GM19467 (cell line): ENCODE measurements around the gene LCK.
A peak's percentile ranks its signal among the peaks of the same experiment; 100 is the strongest.

Experiments used
- ATAC-seq: cut with Tn5 transposase; IDR thresholded peaks from one replicate; pipeline ENCODE4 v1.9.1; 2021; ENCODE audit warnings: mild to moderate bottlenecking, moderate library complexity; ENCODE audit not compliant: unreplicated experiment

LCK gene

DNA sequence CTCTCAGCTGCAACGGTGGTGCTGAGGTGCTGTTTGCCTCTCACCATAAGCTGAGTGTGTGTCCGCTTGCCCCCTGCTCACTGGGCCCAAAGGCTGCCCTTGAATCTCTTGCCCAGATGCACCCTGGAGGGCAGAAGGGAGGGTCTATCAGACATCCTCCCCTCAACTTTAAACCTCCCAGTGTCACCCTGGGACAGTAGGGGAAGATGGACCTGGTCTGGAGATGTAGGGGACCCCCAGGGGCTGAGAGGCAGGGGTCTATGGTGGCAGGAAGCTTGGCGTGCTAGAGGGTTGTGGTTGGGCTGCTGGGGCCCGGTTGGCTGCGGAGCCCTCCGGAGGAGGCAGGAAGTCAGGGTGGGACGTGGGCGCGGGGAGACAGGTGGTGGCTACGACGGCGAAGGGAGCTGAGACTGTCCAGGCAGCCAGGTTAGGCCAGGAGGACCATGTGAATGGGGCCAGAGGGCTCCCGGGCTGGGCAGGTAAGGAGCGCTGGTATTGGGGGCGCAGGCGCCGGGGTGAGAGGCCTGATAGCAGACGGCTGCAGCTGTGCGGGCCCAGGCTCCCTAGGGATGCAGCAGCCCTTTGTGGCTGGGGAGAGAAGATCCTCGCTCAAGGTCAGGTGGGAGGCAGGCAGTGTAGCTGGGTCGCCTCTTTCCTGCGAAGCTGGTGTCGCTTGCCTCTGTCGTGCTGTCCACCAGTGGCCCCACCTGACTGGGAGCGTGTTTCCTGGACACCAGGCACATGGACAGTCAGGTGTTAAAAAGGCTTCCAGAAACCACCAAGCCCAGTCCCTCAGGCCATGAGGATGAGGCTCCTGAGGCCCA, at the start of gene LCK:
Gene LCK, plus strand, starts transcription at position 373 of the 824 bp plus-strand sequence. CDS start 23,065 bp downstream, outside the sequence.
- ATAC-seq = peak; percentile 28

DNA sequence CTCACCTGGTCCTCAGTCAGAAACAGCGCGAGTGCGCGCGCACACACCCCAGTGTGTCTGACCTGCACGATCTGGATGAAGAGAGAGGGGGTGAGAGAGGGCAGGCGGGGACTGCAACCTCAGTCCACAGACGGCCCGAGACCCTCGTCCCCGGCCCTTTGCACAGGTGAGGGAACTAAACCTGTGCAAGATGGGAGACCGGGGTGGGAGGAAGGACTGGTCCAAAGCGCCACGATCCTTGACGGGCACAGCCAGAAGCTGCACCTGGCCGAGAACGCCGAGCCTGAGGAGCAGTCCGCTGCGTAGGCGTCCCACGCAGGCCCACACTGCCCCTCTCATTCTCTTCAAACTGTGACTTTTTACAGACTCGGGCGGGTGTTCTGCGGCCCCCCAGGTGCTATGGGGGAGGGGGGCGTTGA, 46.1 kb upstream of the LCK start:
- ATAC-seq = no peak

DNA sequence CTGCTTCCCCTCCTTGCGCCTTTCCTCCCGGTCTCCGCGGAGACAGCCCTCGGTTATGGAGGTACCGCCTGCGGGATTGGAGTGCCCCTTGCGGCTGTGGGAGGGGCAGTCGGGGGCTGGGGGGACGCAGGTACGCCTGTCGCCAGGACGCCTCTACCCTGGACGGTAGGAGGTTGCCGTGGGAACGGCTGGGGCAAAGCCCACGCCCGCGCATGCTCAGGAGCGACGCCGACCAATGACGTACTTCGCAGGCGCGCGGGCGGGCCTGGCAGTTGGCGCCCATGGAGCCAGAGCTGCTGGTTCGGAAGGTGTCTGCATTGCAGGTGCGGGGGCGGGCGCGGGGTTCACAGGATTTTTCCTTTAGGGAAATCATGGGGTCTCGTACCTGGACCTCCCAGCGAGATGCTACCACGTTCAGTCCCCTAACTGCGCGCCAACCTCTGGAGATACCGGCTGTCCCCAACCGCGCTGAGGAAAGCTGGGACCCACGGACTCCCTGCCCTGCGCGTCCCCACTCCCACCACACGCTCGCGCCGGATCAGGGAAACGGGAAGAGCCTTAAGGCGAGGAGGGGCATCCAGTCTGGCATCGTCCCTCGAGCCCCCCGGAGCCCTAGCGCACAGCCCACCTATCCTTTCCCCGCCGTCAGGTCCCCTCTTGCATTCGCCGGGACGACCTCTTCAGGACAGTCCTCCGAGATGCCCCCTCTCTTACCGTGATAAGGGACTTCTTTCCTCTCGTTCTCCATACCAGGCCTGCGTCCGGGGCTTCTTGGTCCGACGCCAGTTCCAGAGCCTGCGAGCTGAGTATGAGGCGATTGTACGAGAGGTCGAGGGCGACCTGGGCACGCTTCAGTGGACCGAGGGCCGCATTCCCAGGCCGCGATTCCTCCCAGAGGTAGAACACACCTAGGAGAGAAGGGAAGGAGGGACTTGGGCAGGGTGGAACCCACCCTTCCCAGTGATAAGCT, 45.4 kb upstream of the LCK start, which contains the start of gene IQCC:
Gene IQCC, plus strand, starts transcription at position 271 of the 970 bp plus-strand sequence. Its CDS starts 11 bp downstream, at position 282.
- no peak for ATAC-seq

DNA sequence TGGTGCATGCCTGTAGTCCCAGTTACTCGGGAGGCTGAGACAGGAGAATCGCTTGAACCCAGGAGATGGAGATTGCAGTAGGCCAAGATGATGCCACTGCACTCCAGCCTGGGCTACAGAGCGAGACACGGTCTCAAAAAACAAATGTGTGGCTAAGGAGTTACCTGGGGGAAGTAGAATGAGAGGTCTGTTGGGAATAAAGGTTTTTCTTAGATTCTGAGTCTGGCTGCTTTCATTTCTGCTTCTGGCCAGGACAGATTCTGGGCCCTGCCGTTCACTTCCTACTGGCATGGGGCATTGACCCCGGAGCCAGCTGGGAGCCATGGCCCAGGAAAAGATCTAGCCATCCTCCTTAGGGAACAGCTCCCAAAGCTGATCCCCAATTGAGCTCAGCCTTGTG, 42.6 kb upstream of the LCK start:
- no peak for ATAC-seq

DNA sequence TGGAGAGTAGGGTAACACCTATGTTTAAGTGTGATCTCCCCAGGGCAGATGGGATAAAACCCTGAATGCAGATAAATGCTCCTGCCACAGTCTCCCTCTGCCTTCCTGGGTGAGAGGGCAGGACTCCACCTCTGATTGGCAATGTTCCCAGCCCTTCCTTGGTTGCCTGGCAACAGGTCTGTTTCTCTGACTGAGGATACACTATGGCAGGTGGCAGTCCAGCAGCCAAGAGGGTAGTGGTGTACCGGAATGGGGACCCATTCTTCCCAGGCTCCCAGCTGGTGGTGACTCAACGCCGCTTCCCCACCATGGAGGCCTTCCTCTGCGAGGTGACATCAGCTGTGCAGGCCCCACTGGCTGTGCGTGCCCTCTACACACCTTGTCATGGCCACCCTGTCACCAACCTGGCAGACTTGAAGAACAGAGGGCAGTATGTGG, 42.2 kb upstream of the LCK start, which contains the start of gene DCDC2B:
Gene DCDC2B, plus strand, starts transcription at position 199 of the 438 bp plus-strand sequence. Its CDS starts 5 bp downstream, at position 204.
- no peak for ATAC-seq

DNA sequence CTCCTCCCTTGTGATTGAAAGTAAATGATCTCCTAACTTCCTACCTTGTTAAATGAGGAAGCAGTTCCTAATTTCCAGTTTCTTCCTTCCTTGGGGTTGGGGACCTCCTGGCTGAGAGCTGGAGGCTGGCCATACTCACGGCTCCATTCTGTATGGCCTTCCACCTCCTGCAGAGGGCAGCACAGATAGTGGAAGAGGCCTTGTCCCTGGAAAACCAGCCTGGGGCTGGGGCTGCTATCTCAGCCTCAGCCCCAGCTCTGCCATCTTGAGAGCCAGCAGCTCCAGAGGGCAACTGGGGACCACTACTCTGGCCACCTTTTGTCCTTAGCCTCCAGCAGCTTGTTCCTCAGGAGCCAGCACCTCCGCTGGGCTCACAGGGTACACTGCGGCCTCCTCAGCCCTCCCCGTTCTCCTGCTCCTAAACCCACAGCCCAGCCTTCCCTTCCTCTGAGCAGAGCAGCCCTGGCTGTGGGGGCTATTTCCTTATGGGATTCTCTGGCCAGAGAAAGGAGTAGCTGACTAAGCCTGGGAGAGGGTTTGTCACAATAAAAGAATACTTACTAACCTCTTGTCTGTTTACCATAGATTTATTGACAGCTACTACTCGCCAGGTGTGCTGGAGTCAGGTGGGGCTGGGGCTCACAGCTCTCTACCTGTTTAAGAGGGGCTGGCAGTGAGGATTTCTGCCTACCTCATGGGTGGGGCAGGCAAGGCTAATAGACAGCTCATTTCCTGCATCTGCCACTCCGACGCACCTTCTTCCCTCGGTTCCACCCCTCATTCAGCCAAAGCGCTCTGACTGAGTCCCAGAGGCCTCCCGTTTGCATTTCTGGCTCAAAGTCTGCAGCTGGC, 35.2 kb upstream of the LCK start:
- no peak for ATAC-seq

DNA sequence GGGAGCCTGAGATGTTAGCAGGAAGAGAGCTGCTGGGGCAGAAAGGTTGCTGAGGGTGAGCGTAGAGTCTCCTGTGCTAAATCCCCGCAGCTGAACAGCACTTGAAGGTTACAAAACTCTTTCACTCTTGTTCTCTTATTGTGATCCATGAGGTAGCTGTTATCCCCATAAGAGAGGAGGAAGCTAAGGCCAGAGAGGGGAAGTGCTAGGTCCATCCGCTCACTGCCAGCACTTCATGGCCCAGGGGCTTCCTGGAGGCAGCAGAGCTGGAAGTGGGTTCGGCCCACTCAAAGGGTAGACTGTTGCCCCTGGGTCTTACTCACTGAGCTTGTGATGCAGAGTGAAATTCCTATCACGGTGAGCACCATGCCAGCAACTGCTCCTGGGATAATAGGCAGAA, 34.5 kb upstream of the LCK start:
- no peak for ATAC-seq

DNA sequence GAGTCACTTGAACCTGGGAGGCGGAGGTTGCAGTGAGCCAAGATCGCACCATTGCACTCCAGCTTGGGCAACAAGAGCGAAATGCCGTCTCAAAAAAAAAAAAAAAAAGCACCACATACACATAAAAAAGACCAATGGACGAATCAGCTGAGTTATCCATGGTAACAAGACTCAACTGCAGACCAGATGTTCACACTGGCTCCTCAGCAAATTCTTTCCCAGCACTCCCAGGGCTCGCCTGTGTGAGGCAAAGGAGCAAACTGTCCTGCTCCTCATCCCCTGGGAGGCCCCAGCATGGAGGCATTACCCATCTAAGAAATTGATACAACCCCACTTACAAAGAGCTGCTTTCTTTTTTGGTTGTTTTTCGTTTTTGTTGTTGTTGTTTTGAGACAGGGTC, 32.0 kb upstream of the LCK start:
- no peak for ATAC-seq

DNA sequence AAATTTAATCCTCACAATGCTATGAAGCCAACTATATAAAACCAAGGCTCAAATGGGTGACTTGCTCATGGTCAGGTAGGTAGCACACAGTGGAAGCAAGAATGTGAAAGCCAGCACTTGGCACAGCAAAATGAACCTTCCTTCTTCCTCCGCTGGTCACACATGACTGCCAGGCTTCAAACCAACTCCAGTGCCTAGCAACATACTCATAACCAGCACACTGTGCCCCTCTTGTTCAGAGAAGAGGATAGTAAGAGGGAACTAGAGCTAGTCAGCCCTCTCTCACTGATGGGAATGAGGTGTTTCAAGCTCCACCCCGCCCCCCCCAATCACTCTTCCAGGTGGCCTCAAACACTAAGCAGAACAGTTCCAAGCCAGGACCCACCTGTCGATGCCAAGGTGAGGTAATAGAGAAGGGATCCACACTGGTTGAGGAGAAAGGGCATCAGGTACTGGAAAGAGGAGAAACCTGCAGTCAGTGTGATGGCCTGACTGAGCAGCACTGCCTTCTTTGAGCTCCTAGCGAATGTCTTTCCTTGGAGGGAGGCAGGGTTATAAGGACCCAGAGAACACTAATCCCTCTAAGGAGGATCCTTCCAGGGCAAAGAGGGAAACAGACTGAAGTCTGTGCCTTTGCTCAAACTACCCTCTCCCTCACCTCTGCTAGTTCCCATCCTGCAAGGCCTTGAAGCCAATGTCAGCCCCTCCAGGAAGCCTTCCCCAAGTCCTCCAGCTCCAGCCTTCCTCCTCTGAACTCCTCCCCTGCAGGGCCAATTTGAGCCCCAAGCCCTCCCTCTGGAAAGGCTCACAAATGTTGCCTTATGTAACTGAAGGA, 30.1 kb upstream of the LCK start:
- ATAC-seq = no peak

DNA sequence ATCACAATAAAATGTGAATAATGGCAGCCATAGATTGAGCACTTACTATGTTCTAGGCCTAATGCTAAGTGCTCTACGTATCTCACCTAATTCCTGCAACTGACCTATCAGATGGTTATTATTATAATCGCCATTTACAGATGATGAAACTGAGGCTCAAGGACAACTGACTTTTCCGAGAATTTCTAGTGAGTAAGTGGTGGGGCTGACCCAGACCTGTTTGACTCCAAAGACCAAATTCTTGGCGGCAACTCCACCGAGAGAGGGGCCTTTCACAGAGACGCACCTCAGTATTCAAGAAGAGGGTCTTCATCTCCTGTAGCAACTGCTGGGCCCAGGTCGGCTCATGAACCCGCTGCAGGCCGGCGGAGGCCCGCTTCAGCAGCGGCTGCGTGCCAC, 29.5 kb upstream of the LCK start:
- no peak for ATAC-seq

DNA sequence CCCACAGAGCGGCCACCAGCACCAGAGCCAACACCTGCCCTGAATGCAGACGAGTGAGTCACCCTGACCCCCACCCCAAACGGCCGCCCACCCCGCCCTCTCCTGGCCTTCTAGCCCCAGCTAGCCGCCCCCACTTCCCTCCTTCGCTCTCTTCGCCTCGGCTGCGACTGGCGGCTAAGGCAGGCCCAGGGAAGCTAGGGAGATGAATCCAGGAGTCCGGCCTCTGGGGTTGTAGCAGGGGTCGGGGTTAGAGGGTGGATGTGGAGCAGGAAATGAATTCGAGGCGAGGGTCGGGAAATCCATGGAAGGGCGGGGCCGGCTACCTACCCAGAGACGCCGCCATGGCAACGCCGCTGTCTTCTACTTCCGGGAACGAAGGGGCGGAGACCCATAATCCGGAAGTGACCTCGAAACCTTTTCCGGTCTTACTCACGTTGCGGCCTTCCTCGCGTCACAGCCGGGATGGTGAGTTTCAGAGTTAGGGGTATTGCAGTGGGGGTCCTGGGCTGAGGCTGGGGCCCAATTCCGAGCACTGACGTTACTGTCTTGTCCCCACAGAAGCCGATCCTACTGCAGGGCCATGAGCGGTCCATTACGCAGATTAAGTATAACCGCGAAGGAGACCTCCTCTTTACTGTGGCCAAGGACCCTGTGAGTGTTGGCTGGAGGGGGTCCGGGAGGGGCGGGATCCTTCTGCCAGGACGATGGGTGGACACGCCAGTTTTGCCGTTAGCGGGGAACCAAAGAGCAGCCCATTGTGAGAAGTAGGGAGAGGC, 28.9 kb upstream of the LCK start, which contains the start of the genes EIF3I and TMEM234:
Gene EIF3I, plus strand, starts transcription at position 428 of the 776 bp plus-strand sequence. Its CDS starts 35 bp downstream, at position 463.
Gene TMEM234, minus strand, starts transcription at position 374 of the 776 bp plus-strand sequence. Its CDS starts 31 bp downstream, at position 343.
- peak; percentile 89 for ATAC-seq

DNA sequence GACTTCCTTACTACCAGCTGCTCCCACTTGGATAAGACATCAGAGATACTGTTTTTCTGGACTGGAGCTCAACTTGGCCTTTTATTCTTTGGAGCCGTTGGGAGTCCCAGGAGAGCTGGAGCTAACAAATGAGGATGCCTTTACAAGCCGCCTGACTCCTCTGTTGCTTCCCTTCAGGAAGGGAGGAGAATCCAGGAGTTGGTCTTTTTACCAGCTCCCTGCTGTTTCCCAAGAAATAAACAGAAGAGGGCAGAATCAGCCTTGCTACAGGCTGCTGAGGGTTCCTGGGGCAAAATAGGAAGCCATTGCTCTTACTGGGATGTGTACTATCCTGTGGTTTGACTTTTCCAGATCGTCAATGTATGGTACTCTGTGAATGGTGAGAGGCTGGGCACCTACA, 27.4 kb upstream of the LCK start:
- ATAC-seq = no peak

DNA sequence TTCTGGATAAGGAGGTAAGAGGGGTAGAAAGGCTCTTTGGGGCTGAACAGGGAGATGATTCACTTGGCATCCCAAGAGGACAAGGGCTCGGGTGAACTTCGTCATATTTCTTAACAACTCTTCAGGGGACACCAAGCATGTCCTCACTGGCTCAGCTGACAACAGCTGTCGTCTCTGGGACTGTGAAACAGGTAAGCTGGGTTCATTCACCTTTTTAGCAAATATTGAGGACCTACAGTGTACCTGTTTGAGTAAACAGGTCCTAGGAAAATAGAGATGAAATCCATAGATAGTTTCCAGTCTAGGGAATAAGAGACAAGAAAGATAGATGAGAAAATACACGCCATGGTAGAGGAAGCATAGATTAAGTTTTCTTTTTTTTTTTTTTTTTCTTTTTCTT, 26.8 kb upstream of the LCK start:
- ATAC-seq = no peak

DNA sequence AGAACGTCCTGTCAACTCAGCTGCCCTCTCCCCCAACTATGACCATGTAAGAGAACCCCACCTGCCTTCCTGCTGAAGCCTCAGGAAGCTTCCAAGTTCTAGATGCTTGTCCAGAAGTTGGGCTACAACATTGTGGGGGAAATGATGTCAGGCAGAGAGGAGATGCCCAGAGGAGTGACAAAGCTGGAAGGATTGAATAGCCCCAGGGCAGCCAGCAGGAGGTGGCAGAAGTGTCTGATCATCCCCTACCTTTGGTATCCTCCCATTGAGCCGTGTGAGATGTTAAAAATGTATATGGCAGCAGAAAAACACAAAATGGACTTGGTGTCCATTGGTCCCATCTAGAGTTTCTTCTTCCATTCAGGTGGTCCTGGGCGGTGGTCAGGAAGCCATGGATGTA, 22.3 kb upstream of the LCK start:
- no peak for ATAC-seq

DNA sequence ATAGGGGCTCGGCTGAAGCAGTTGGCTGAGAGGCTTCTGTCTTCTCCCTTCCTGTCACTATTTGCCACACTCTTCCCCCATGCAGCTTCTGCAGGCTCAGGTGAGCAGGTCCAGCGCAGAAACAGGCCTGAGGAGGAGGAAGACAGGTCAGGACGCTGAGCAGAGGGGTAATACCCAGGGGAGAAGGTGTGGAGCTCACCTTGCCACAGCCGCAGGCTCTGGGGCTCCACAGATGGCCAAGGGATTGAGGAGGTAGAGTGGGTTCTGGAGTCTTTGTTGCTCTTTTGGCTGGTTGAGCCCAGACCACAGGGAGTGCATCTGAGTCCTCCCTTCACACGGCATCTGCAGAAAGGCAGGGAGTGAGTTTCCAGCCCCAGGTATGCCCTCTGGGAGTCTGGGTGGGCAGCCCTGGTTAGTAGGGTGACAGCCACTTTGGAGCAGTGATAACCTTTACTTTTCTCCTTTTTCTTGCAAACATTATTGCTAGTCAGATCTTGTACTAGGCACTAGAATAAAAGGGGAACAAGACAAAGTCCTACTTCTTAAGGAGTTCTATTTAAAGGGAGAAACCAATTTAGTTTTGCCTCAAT, 19.1 kb upstream of the LCK start:
- no peak for ATAC-seq

DNA sequence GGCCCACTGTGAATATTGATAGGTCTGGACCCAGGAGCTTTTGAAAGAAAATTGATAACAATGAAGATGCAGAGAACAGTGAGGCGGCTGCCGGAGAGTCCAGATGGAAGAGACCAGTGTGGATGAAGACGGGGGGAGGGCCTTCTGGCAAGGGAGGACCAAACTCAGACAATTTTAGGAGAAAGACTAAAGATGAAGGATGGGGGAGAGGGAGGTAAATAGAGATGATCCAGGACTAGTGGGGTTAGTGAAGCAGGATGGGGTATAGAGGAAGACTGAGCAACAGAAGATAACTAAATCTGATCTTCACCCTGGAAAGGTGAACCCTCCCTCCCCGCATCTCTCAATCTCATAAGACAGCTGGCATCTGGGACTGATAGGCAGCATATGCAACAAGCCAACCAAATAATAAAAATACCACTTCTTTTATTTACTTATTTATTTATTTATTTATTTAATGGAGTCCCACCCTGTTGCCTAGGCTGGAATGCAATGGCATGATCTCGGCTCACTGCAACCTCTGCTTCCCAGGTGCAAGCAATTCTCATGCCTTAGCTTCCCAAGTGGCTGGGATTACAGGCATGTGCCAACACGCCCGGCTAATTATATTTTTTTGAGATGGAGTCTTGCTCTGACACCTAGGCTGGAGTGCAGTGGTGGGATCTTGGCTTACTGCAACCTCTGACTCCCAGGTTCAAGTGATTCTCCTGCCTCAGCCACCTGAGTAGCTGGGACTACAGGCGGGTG, 18.3 kb upstream of the LCK start:
- ATAC-seq = no peak

DNA sequence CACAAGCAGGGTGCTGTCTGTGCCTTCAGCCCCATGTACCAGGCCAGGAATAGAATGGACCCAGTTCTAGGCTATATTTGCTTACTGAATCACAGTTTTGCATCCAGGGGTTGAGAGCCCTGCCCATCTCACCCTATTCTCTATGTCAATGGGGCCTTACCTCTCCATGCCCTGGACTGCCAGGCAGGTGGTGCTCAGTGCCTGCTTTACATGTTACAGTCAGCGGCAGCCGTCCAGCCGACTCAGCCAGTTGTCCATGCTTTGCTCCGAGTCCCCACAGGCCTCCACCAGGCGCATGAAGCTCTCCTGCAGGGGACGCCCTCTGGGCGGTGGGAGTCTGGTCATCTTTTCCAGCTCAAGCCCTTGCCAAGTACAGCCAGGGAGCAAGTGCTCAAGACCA, 16.3 kb upstream of the LCK start:
- ATAC-seq = no peak
